Breast epithelium (tissue), 3 donors: ENCODE data around the gene GPC6.

Experiments used
- POLR2A ChIP-seq: fragments of 450-650 bp; IDR thresholded peaks from one replicate; pipeline ENCODE4 v1.6.1; 2016; ENCODE audit warnings: antibody characterized with exemption, mild to moderate bottlenecking, moderate library complexity
- TF ChIP-seq, protein P1 (sequence below), 3 donors: fragments of 450-650 bp; IDR thresholded peaks; one replicate each; pipeline ENCODE4 v1.5.1; 2016 to 2017; ENCODE audit warnings: antibody characterized with exemption in 3 of 3, mild to moderate bottlenecking in 3 of 3, moderate library complexity in 3 of 3

DNA sequence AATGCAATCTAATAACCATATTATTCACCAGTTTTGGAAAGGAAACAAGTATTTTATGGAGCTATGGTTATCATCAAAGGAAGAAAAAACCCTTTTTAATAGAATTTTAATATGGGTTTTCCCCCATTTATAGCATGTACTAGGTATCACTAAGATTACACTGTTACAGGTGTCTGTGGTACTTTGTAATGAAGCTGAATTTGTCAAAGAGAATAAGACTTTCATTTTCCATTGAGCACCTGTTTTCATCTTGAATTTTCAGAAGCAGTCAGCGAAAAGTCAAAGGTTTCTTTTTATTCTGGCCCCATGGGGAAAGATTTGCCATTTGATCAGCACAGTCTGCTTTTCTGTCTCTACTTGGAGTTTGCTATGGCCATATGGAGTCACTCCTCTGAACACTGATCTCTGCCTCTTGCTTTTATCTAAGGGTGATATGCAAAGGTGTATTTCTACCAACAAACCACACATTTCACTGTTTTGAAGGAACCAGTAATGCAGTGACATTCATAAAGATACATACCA lies 662.9 kb downstream of the GPC6 start:
- TF ChIP-seq POLR2A = no peak
- TF ChIP-seq, protein P1, sequence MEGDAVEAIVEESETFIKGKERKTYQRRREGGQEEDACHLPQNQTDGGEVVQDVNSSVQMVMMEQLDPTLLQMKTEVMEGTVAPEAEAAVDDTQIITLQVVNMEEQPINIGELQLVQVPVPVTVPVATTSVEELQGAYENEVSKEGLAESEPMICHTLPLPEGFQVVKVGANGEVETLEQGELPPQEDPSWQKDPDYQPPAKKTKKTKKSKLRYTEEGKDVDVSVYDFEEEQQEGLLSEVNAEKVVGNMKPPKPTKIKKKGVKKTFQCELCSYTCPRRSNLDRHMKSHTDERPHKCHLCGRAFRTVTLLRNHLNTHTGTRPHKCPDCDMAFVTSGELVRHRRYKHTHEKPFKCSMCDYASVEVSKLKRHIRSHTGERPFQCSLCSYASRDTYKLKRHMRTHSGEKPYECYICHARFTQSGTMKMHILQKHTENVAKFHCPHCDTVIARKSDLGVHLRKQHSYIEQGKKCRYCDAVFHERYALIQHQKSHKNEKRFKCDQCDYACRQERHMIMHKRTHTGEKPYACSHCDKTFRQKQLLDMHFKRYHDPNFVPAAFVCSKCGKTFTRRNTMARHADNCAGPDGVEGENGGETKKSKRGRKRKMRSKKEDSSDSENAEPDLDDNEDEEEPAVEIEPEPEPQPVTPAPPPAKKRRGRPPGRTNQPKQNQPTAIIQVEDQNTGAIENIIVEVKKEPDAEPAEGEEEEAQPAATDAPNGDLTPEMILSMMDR (IDR thresholded peaks at IDR 0.05) = no peak
